ENCODE results near the gene VWA8. TPM values are rescaled to one million over a fixed set of nuclear protein-coding genes. Genes with fewer than 3 reads are reported as not detected.

Gene VWA8
- total RNA-seq, 1 donor from 2014 or later = 49.7 TPM

- no peak for DNase-seq (ENCODE audit: low spot score)
- intact Hi-C loops (cut with DNase I) = no loop called here
These were observed 254.8 kb downstream of the VWA8 start for GRCh38 chr13:41706152-41706551.

GRCh38 chr13:41702540-41702939 is 258.4 kb downstream of the VWA8 start:
- no peak for DNase-seq (ENCODE audit: low spot score)
- intact Hi-C loops (cut with DNase I) = loop anchor here (5.0 kb wide), 1 partner anchor 50 kb away; no protein-coding TSS in a partner anchor

- intact Hi-C loops (cut with DNase I) = loop anchor here (5.0 kb wide), 1 partner anchor 51 kb away; no protein-coding TSS in a partner anchor
- DNase-seq (ENCODE audit: low spot score) = no peak
These were observed 259.2 kb downstream of the VWA8 start for GRCh38 chr13:41701676-41702075.

DNA sequence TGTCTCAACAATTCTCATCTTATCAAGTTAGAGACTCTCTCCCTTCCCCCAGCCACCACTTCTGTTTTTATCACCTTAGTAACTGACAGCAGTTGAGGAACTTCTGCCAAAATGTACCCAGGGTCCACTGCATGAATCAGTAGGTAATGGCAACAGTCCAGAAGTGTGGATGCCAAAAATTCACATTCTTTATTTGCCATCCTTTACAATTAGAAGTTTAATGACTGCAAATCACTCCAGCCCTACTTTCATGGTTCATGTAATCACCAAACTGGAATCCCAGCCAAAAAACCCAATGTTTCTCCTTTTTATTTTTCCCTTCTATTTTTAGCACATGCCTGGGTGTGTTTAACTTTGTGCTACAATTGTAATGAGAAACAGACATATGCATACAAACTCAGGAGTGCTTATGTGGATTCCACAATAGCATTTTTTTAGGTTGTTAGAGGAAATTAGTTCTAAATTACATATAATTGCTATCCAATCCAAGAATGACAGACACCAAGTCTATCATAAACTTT is 260.1 kb downstream of the VWA8 start:
- intact Hi-C loops (cut with DNase I) = loop anchor here (5.0 kb wide), 1 partner anchor 51 kb away; no protein-coding TSS in a partner anchor
- DNase-seq (ENCODE audit: low spot score) = no peak

DNA sequence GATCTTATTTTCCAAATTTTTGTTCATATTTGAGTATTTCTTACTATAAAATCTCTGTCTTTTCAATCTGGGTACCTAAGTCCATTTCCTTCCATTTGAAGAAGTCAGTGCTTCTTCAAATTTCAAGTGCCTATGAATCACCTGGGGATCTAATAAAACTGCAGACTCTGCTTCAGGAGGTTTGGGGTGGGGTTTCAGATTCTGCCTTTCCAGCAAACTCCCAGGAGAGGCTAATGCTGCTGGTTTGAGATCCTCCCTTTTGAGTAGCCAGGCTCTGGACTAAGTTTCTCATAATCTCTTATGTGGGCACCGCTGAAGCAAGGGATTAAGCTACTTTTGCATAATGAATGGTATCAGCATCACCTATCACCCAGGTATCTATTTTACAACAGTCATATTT is 261.1 kb downstream of the VWA8 start:
- no peak for DNase-seq (ENCODE audit: low spot score)
- intact Hi-C loops (cut with DNase I) = loop anchor here (5.0 kb wide), 1 partner anchor 53 kb away; no protein-coding TSS in a partner anchor

DNA sequence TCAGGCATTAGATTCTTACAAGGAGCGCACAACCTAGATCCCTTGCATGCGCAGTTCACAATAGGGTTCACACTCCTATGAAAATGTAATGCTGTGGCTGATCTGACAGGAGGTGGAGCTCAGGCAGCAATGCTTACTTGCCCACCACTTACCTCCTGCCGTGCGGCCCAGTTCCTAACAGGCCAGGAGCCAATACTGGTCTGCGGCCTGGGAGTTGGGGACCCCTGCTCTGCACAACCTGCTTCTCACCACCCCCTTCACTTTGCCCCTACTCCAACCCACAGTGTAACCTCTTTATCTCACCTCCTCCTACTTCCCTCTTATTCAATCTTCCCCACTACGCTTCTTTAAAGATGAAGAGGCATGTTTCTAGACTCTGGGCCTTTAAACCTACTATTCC is 263.3 kb downstream of the VWA8 start:
- peak; percentile 59 for DNase-seq (ENCODE audit: low spot score)
- intact Hi-C loops (cut with DNase I) = no loop called here

DNA sequence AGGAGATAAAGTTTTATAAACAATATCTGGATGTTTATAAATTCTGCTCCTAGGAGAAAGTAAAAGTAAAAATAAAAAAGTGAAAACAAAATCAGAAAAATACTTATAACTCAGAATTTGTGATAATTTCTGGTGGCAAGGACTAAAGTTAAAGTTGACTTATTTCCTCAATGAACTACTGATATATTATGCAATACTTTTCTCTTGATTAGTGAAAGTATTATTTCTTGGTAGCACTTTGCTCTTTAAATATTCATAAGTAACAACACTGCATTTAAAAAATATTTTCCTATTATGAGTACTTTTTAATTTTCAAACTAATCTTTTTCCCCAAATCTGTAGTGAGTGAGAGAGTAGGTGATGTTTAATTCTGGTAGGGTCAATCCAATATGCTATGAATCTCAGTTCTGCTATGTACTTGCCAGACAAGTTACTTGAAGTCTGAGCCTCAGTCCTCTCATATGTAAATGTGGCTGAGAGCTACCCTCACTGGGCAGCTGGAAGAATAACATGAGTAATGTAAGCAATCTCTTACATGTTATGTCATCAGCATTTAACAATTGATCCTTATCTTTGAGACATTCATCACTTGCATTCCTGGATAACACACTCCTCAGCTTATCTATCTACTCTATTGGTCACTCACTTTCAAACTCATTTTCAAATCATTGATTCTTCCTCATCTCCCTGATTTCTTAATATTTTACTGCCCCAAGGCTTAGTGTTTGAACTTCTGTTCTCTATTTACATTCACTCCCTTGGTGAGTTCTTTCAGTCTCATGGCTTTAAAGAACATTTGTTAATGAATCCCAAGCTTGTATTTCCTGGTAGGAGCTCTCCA is 264.5 kb downstream of the VWA8 start:
- intact Hi-C loops (cut with DNase I) = no loop called here
- DNase-seq (ENCODE audit: low spot score) = no peak

- intact Hi-C loops (cut with DNase I) = no loop called here
- peak; percentile 76 for DNase-seq (ENCODE audit: low spot score)
These were observed 266.2 kb downstream of the VWA8 start for GRCh38 chr13:41694545-41695301.

DNA sequence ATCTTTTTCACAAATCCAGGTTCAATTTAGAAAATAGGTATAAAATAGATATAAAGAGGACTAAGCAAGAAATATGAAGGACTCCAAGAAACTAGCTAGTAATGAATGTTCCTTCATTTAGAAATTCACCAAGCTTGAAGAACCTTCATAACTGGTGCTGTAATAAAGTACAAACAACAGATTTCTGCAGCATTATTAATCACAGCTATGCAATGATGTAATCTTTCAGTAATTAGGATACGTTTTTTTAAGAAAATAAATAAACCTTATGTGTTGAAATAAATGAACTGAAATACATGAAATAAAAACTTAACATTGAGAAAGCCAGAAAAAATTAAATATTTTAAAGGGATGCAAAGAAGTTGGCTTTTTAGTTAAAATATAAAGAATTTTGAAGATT is 267.5 kb downstream of the VWA8 start:
- intact Hi-C loops (cut with DNase I) = no loop called here
- DNase-seq (ENCODE audit: low spot score) = no peak

DNA sequence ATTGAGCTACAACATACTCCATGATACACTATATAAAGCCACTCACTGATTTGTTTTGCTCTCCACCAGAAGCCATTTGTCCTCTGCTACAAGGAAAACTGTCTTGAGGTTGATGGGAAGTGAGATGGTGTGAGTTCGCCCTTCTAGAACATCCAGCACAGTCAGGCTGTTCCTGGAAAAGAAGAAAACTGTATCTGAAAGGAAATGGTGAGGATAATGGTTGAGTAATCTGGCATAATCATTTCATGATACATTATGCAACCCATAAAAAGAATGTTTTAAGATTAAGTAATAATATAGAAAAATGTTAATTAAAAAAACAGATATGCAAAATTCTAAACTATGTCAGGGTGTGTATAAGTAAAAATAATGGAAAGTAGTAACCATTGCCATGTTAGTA is 269.6 kb downstream of the VWA8 start:
- DNase-seq (ENCODE audit: low spot score) = no peak
- intact Hi-C loops (cut with DNase I) = no loop called here

DNA sequence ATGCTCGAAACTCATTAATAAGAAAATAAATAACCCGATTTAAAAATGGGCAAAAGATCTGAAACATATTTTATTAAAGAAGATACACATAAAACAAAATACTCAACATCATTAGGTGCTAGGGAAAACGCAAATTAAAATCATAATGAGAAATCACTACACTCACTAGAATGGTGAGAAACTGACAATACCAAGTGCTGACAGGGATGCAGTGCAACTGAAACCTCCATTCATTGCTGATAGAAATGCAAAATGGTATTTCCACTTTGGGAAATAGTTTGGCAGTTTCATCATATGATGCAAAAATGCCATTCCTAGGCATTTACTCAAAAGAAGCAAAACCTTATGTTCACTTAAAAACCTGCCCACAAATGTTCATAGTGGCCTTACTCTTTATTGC is 278.1 kb downstream of the VWA8 start:
- intact Hi-C loops (cut with DNase I) = no loop called here
- DNase-seq (ENCODE audit: low spot score) = no peak

- DNase-seq (ENCODE audit: low spot score) = no peak
- intact Hi-C loops (cut with DNase I) = no loop called here
These were observed 278.9 kb downstream of the VWA8 start for GRCh38 chr13:41682001-41682400.

GRCh38 chr13:41681587-41681986 is 279.3 kb downstream of the VWA8 start:
- no peak for DNase-seq (ENCODE audit: low spot score)
- intact Hi-C loops (cut with DNase I) = no loop called here

DNA sequence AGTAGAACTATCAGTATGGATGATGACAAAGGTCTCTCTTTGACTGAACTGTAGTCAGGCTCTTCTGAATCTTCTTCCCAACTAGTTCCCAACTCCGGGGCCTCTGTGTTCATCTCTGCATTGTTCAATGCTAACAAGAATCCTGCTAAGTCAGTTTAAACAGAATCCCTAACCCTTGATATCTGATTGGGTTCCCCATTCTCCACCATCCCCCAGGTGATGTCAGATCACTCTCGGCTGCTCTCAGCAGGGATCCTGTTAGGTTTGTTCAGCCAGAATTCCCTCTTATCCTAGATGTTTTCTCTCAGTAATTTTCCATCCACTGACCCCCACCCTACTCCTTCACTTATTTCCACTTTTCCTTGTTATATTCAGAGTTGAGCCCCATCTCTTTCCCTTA is 280.0 kb downstream of the VWA8 start:
- intact Hi-C loops (cut with DNase I) = no loop called here
- DNase-seq (ENCODE audit: low spot score) = no peak

- DNase-seq (ENCODE audit: low spot score) = no peak
- intact Hi-C loops (cut with DNase I) = loop anchor here (10.0 kb wide), 1 partner anchor 286 kb away; the partner anchor contains the start of gene VWA8
These were observed 282.1 kb downstream of the VWA8 start for GRCh38 chr13:41678848-41679247.

- DNase-seq (ENCODE audit: low spot score) = no peak
- intact Hi-C loops (cut with DNase I) = loop anchor here (10.0 kb wide), 1 partner anchor 287 kb away; the partner anchor contains the start of gene VWA8
These were observed 282.7 kb downstream of the VWA8 start for GRCh38 chr13:41678249-41678648.

DNA sequence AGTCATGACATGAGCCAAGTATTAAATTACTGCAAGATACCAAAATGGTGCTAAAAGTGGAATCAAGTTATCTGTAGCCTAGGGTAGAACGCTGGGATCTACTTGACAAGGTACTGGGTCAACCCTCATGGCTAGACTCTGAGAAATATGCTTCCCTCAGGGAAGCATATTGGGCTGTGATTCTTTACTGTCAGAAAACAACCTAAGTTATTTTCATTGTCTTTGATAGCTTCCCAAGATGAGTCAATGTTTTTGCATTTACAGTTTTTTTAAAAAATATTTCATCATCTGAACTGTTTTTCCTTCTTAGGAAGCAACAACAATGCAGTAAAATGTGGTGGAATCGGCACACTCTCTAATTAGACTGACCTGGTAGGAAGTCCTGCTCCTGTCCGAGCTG is 285.6 kb downstream of the VWA8 start:
- intact Hi-C loops (cut with DNase I) = loop anchor here (10.0 kb wide), 1 partner anchor 289 kb away; the partner anchor contains the start of gene VWA8
- DNase-seq (ENCODE audit: low spot score) = no peak

GRCh38 chr13:41674246-41674645 is 286.7 kb downstream of the VWA8 start:
- no peak for DNase-seq (ENCODE audit: low spot score)
- intact Hi-C loops (cut with DNase I) = loop anchor here (10.0 kb wide), 1 partner anchor 291 kb away; the partner anchor contains the start of gene VWA8

GRCh38 chr13:41673640-41674039 is 287.3 kb downstream of the VWA8 start:
- DNase-seq (ENCODE audit: low spot score) = no peak
- intact Hi-C loops (cut with DNase I) = loop anchor here (10.0 kb wide), 1 partner anchor 291 kb away; the partner anchor contains the start of gene VWA8

GRCh38 chr13:41670873-41671443 is 290.0 kb downstream of the VWA8 start:
- intact Hi-C loops (cut with DNase I) = loop anchor here (10.0 kb wide), 1 partner anchor 294 kb away; the partner anchor contains the start of gene VWA8
- DNase-seq (ENCODE audit: low spot score) = no peak
